Measurements from ENCODE around the gene ACOX3.

Gene ACOX3

GRCh38 chr4:8322794-8323704 is 117.5 kb downstream of the ACOX3 start:
- no peak for DNase-seq (ENCODE audit: low read depth, low spot score)

GRCh38 chr4:8321771-8322170 is 118.8 kb downstream of the ACOX3 start:
- no peak for DNase-seq (ENCODE audit: low read depth, low spot score)

GRCh38 chr4:8321220-8321619 is 119.3 kb downstream of the ACOX3 start:
- no peak for DNase-seq (ENCODE audit: low read depth, low spot score)

GRCh38 chr4:8320386-8320750 is 120.2 kb downstream of the ACOX3 start:
- DNase-seq (ENCODE audit: low read depth, low spot score) = no peak

- no peak for DNase-seq (ENCODE audit: low read depth, low spot score)
These were observed 120.7 kb downstream of the ACOX3 start for GRCh38 chr4:8319731-8320385.

GRCh38 chr4:8319061-8319460 is 121.5 kb downstream of the ACOX3 start:
- DNase-seq (ENCODE audit: low read depth, low spot score) = no peak

- DNase-seq (ENCODE audit: low read depth, low spot score) = no peak
These were observed 122.0 kb downstream of the ACOX3 start for GRCh38 chr4:8318509-8318908.

GRCh38 chr4:8317474-8317873 is 123.0 kb downstream of the ACOX3 start:
- no peak for DNase-seq (ENCODE audit: low read depth, low spot score)

GRCh38 chr4:8316911-8317351 is 123.6 kb downstream of the ACOX3 start:
- DNase-seq (ENCODE audit: low read depth, low spot score) = no peak

Data from iPS DF 19.7 (cell line).